Measurements from ENCODE around the gene SRD5A1.

SRD5A1 gene

GRCh38 chr5:6711409-6712141 lies 78.3 kb downstream of the SRD5A1 start:
- in situ Hi-C loops (cut with MboI; ENCODE audit: low sequenced_read_pairs) = no loop called here

DNA sequence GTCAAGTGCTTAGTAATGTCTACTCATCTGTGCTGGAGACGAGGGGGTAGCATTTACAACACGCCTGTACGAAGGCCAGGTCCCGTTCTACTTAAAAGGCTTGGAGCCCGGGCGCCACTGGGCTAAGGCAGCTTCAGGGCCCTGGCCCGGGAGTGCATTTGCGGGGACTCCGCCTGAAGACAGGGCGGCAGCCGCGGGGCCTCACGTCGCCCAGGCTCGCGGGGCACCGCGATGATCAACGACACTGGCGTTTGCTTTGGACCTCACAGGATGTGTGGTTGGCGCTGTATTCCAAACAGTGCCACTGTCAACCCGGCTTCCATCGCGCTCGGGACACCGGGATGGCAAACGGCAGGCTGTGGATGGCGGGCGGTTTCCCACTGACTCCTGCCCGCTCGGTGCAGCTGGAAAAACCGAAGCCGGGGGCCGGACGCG lies 78.9 kb downstream of the SRD5A1 start:
- in situ Hi-C loops (cut with MboI; ENCODE audit: low sequenced_read_pairs) = no loop called here

GRCh38 chr5:6712577-6713273 lies 79.5 kb downstream of the SRD5A1 start:
- in situ Hi-C loops (cut with MboI; ENCODE audit: low sequenced_read_pairs) = no loop called here

GRCh38 chr5:6713274-6714225 lies 80.3 kb downstream of the SRD5A1 start, which contains the start of gene TENT4A:
Gene TENT4A, plus strand, starts transcription at chr5:6713432. Its CDS starts 552 bp downstream, at chr5:6713984.
- in situ Hi-C loops (cut with MboI; ENCODE audit: low sequenced_read_pairs) = no loop called here

- in situ Hi-C loops (cut with MboI; ENCODE audit: low sequenced_read_pairs) = no loop called here
These were observed 81.2 kb downstream of the SRD5A1 start for GRCh38 chr5:6714226-6715041.

- in situ Hi-C loops (cut with MboI; ENCODE audit: low sequenced_read_pairs) = no loop called here
These were observed 82.0 kb downstream of the SRD5A1 start for GRCh38 chr5:6715271-6715670.

- in situ Hi-C loops (cut with MboI; ENCODE audit: low sequenced_read_pairs) = no loop called here
These were observed 82.8 kb downstream of the SRD5A1 start for GRCh38 chr5:6715758-6716628.

GRCh38 chr5:6716629-6717149 lies 83.4 kb downstream of the SRD5A1 start:
- in situ Hi-C loops (cut with MboI; ENCODE audit: low sequenced_read_pairs) = no loop called here

DNA sequence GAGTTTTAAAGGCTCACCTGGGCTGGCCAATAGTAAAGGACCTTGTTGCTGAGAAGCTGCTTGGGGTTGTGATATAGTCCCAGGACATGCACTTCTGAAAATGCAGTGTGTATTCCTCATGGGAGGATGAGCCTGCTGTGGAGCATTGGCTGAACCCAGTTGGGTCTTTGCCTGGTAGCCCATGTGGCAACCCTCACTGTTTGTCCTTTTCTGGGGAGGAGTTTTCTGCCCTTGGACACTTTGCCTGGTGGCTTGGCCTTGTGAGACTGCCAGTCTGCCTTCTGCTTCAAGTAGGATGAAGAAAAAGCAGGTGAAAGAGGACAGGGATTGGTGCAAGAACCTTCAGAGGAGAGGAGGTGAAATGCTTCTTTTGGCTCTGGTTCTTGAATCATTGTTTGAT lies 84.0 kb downstream of the SRD5A1 start:
- in situ Hi-C loops (cut with MboI; ENCODE audit: low sequenced_read_pairs) = no loop called here

GRCh38 chr5:6717687-6718086 lies 84.4 kb downstream of the SRD5A1 start:
- in situ Hi-C loops (cut with MboI; ENCODE audit: low sequenced_read_pairs) = no loop called here

- in situ Hi-C loops (cut with MboI; ENCODE audit: low sequenced_read_pairs) = no loop called here
These were observed 85.0 kb downstream of the SRD5A1 start for GRCh38 chr5:6718161-6718681.

DNA sequence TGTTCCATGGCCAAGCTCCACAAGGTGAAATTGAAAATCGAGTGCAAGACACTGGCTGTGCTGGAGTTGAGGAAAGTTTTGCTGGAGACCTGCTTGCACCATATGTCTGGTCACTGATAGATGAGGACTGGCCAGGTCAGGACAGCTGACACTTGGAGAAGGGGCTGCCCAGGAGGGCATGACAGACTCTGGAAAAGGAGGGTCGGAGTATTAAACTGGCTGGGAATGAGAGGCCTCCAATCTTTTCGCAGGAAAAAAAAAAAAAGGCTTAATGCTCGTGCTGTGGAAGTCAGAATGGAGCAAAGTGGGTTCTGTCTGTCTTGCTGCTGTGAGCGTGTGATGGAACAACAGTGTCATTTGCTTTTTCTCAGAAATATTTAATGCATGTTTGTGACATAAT lies 85.5 kb downstream of the SRD5A1 start:
- in situ Hi-C loops (cut with MboI; ENCODE audit: low sequenced_read_pairs) = no loop called here

DNA sequence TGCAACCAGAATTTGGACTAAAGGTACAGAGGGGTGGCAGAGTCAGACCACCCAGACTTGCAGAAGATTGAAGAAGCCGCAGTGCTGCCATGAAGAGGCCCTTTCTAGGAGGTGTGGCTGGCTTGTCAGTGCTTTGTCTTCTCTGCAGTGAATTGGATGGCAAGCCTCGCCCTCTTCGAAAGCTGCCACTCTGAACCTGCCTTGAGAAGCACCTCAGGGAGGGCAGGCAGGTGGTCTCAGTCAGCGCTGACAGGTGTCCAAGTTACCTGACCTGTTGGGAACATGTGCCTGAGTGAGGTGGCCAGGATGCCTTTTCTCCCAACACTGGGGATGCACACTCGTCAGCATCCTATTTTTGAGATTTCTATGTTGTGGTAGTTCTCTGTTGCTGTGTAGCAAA lies 86.2 kb downstream of the SRD5A1 start:
- in situ Hi-C loops (cut with MboI; ENCODE audit: low sequenced_read_pairs) = no loop called here

DNA sequence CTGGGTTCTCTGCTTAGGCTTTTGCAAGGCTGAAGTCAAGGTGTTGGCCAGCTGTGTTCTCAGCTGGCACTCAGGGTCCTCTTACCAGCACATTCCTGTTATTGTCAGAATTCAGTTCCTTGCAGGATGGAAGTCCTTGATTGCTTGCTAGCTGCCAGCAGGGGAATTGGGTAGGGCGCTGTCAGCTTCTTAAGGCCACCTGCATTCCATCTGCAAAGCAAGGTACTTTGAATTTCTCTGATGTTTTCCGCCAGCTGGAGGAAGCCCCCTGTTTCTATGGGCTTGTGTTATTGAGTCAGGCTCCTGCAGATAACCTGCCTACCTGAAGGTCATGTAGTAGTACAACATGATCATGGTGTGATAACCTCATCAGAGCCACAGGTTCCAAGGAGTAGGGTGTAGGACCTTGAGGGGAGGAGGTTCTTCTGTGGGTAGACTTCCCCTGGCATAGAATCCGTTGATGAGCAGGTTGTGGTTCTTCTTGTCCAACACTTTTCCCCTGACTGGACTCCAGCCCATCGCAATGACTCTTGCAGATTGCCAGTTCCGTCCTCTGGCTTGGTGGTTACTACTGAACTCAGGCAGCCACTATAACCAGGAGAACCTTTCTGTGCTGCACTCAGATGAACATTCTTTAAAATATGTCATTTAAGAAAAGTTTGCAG lies 86.8 kb downstream of the SRD5A1 start:
- in situ Hi-C loops (cut with MboI; ENCODE audit: low sequenced_read_pairs) = no loop called here

GRCh38 chr5:6720561-6720921 lies 87.3 kb downstream of the SRD5A1 start:
- in situ Hi-C loops (cut with MboI; ENCODE audit: low sequenced_read_pairs) = no loop called here

GRCh38 chr5:6721442-6721841 lies 88.2 kb downstream of the SRD5A1 start:
- in situ Hi-C loops (cut with MboI; ENCODE audit: low sequenced_read_pairs) = no loop called here

DNA sequence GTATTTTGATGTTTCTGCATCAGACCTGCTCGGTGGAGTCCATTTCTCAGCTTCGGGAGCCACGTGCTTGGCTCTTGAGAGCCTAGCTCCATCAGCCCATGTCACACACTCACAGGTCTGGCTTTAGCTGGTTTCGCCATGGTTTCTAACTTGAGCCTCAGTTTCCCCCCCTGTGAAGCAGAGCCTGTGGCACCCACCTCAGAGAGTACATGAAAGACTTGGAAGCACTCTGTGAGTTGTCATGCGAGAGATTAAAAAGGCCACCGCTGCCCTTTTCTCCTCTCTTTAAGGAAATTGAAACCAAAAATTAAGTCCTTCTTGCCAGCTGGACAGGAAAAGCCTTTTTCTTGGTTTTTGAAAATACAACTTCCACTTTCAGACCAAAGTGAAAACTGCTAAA lies 88.8 kb downstream of the SRD5A1 start:
- in situ Hi-C loops (cut with MboI; ENCODE audit: low sequenced_read_pairs) = no loop called here

- in situ Hi-C loops (cut with MboI; ENCODE audit: low sequenced_read_pairs) = no loop called here
These were observed 90.0 kb downstream of the SRD5A1 start for GRCh38 chr5:6723122-6723815.
